Ramos (cell line): Measurements from ENCODE around the gene FBXO42.
"Not testable (repeated sequence)": the region's sequence is repeated elsewhere in the genome, so short reads cannot be mapped to it uniquely, and the experiment has no call there.

Experiments used
- in situ Hi-C: fragments of 300-500 bp; cut with MboI; formaldehyde crosslinking; loops from one replicate; pipeline ENCODE4 v1.14.3; 2022; ENCODE audit warnings: low sequenced_read_pairs; ENCODE audit not compliant: unreplicated experiment

FBXO42 gene

DNA sequence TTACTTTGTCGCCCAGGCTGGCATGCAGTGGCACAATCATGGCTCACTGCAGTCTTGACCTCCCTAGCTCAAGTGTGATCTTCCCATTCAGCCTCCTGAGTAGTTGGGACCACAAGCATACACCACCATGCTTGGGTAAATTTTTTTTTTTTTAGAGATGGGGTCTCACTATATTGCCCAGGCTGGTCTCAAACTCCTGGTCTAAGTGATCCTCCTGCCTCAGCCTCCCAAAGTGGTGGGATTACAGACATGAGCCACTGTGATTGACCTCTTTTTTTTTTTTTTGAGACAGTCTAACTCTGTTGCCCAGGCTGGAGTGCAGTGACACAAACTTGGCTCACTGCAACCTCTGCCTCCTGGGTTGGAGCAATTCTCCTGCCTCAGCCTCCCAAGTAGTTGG, 106.0 kb downstream of the FBXO42 start:
- in situ Hi-C loops: not testable (repeated sequence)

DNA sequence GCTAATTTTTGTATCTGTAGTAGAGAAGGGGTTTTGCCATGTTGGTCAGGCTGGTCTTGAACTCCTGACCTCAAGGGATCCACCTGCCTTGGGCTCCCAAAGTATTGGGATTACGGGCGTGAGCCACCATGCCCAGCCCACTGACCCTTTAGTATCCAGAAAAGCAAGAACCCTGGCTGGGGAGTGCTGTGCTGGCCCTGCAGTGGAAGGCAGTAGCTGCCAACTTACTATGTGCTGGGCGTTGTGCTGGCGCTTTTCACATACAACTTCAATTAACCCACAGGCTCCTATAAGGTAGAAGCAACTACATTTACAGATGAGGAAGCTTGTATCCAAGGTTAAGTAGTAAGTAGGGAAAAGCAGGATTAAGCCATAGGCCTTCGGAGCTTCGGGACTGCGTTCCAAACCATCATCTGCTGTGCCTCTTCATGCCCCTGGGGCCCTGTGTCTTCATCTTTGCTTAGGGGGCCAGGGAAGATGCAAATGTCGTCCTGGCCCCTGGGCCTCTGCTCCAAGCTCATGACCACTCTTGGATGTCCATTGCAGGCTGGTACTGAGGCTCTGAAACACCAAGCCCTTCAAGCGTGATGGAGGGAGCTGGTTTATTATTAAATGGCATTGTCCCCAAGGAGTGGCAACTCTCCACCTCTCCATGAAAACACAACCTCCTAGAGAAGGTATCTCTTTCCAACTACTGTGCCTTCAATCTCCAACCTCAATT, 106.6 kb downstream of the FBXO42 start:
- in situ Hi-C loops: no loop called here

GRCh38 chr1:16244650-16245285, 107.5 kb downstream of the FBXO42 start:
- in situ Hi-C loops: no loop called here

DNA sequence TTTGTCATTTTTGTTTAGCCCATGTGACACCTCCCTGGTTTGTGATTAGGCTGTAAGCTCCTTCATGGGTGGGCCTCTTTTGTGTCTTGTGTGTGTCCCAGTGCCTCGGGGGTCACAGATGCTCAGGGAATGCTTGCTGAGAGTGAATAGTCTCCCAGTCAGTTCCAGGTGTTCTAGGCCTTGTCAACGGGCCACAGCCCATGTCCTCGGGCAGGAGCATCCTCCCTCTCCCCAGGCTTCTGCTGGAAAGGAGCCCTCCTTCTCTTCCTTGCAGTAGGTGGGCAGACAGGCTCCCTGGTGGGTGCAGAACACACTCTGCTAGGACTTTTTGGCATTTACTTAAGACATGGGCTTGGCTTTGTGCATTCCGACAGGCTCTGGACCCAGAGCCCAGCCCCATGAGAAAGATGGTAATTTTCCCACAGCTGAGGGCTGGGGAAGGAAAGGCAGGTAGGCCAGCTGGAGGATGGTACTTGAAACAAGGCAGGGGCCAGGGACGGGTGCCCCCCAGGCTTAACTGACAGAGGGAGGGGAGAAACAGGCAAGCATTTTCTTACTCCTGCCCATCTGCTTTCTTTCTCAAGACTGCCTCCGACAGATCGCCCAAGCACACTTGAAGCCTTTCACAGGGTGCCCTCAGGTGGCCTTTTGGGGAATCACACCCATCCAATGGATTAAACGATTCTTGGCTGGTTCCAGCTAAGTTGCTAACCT, 108.2 kb downstream of the FBXO42 start:
- in situ Hi-C loops: no loop called here

GRCh38 chr1:16243215-16243610, 109.1 kb downstream of the FBXO42 start:
- in situ Hi-C loops: no loop called here

DNA sequence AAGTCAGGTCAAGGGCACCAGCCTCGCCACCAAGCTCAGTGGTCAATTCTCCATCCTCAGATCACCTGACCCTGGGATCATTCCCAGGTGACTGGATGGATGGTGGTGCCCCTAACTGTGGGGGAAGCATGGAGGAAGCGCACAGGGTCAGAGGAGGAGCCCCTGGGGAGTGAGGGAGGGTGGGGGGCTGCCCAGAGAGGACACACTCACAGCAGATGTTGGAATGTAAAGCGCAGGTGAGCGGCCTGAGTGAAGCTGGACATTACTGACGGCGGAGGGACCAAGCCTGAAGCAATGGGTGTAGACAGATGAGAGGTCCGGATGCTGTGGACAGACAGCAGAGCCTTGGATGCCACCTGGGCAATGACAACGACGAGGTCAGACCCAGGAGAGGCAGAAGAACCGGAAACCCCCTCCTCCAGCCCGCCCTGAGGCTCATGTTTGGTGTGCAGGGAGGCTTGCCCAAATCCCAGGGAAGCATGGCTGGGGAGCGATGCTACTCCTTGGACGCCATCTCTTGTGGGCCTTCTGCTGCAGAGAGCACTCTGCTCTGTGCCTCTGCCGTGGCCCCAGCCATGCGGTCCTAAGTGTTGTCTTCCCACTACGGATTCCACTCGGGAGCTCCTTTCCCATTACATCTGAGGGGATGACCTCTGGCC, 109.6 kb downstream of the FBXO42 start:
- in situ Hi-C loops: no loop called here

DNA sequence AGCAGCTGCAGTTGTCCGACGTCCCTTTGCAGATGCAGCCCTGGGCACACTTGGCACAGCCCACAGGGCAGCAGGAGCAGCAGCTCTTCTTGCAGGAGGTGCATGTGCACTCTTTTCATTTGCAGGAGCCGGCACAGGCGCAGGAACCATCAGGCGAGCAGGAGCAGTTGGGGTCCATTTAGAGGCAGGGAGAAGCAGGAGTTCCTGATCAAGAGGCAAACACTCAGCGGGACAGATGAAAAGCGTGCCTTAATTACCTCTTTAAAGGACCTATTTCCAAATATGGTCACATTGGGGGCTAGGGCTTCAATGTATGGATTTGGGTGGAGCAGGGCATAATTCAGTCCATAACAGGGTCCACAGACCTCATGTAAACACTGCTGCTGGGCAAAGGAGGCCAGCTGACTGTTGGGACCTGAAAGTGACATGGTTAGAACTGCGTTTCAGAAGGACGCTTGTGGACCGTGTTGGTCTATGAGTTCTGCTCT, 111.0 kb downstream of the FBXO42 start:
- in situ Hi-C loops: no loop called here

DNA sequence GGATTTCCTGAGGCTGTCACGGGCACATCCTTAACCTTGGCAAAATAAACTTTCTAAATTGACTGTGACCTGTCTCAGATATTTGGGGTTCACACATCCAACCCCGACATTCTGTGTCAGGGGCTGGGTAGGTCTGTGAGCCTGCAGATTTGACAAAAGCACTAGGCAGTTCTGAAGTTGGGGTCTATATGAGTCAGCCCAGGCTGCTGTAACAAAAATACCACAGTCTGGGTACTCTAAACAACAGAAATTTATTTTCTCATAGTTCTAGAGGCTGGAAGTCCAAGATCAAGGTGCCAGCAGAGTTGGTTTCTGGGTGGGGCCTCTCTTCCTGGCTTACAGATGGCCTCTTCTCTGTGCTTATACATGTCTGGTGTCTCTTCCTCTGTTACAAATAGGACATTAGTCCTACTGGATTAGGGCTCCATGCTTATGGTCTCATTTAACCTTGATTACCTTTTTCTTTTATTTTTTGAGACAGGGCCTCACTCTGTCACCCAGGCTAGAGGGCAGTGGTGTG, 112.2 kb downstream of the FBXO42 start:
- in situ Hi-C loops: no loop called here

- in situ Hi-C loops: no loop called here
Measured at GRCh38 chr1:16237343-16237830, 114.9 kb downstream of the FBXO42 start.

DNA sequence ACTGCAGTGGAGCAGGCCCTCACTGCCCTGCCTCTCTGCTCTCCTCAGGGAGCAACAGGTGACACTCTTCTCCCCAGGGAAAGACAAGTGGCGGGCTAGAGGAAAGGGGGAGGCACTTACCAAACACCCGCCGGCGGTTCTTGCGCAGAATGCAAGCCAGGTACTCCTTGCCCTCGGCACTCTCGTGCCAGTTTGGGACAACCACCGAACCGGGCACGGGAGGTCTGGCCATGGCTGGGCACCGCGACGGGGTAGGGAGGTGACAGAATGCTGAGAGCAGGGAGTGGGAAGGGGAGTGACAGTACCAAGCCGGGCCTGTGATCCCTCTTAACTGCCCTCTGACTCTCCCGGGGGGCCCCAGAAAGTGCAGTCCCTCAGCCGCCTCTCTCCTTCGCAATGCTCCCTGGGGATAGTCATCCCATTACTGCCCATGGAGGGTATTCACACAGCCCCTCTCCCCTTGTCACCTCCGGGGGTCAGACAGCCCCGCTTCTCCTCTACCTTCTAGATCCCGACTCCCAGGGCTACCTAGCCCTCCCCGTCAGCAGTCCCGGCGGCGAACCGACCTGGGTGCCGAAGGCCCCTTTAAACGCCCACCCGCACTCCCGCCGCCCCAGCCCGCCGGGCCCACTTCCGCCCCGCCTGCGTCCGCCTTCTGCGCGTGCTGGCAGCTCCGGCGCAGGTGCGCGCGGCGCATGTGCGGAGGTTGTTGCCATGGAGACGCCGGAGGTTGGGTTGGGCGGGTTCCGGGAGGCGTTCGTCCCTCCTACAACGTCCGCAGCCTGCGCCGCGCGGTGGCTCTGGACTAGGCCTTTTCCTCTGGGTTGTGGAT, 115.6 kb downstream of the FBXO42 start, which contains the start of gene CPLANE2:
TSS of gene CPLANE2 (minus strand) at position 673 of the 832 bp plus-strand sequence. CDS start at position 232, 441 bp downstream.
- in situ Hi-C loops: no loop called here

GRCh38 chr1:16235944-16236510, 116.3 kb downstream of the FBXO42 start:
- in situ Hi-C loops: no loop called here

DNA sequence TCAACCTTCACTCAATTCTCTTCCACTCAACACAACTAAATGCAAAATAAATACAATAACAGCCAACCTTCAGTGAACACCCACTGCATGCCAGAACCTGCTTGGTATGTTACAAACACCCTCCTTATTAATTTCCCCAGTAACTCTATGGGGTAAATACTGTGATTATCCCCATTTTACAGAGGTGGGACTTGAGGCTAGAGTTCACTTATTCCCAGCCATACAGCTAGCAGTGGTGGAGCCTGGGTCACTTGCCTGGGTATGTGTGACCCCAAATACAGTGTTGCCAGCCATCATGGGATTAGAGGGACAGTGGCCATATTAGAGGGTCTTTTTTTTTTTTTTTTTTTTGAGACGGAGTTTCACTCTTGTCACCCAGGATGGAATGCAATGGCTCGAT, 116.9 kb downstream of the FBXO42 start:
- in situ Hi-C loops: no loop called here

DNA sequence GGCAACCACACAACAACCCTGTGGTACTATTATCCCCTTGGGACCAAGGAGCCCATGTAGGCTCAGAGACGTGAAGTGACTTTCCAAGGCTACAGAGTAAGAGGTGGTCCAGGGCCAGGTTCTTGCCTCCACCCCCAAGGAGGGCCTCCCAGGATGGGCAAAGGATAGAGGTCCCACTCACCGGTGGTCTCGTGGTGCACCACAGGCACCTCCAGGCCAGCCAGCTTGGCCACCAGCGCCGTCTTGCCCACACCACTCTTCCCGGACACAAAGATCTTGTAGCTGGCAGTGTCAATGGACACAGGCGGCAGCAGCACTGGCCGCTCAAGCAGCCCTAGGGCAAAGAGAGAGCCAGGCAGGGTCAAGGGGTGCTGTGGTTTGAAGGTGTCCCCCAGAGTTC, 118.8 kb downstream of the FBXO42 start:
- in situ Hi-C loops: no loop called here

- in situ Hi-C loops: no loop called here
Measured at GRCh38 chr1:16232316-16232710, 120.0 kb downstream of the FBXO42 start.

DNA sequence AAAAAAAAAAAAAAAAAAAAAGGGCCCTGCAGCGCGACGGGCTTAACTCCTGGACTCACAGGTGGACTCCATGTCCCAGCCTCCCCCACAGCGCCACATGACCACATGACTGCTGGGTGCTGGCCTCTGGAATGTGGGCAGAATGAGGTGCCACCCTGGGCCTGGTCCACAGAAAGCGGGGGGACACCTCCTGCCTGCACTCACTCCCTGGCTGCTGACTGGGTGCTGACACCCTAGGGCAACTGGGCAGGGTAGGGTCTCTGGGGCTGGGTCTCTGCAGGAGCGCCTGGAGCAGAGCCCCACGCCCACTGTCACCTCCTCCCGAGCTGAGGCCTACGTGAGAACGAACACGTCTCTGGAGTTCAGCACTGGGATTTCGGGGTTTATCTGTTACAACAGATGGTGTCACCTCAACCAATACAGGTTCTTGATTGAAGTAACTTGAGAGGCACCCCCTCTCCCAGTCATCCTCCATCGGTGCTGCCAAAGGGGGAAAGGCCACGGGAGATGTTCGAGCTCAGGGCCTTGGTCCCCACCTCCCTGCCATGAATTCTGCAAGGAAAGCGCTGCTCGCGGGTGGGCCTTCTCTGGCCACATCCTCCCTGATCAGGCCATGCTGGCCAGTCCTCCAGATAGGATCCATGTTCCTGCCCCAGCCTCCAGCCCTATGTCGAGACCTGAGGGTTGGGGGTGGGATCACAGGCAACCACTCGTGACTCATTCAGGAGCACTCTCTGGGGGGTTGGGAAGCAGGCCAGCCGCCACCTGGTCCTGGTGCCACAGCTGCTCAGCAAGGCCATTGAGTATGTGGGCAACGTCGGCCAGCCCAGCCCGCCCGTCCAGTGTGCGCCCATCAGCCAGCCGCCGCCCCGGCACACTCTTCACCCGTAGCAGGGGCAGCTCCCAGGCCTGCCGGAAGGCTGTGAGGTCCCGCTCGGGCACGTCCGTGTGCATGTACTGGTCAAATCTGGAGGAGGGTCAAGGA, 120.7 kb downstream of the FBXO42 start:
- in situ Hi-C loops: no loop called here

DNA sequence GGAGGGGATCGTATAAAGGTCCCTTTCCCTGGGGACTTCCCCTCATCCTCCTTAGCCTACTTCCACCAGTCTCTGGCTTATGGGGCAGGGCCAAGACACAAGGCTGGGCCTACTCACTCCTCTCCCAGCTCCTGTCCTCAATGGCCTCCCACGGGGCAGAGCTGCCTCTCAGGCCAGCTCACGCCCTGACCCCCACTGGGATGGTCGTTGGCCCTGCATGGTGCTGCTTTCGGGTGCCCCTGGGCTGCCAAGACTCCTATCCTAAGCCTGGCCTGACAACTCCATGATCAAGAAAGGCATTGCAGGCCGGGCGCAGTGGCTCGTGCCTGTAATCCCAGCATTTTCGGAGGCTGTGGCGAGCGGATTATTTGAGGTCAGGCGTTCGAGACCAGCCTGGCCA, 121.5 kb downstream of the FBXO42 start:
- in situ Hi-C loops: no loop called here

DNA sequence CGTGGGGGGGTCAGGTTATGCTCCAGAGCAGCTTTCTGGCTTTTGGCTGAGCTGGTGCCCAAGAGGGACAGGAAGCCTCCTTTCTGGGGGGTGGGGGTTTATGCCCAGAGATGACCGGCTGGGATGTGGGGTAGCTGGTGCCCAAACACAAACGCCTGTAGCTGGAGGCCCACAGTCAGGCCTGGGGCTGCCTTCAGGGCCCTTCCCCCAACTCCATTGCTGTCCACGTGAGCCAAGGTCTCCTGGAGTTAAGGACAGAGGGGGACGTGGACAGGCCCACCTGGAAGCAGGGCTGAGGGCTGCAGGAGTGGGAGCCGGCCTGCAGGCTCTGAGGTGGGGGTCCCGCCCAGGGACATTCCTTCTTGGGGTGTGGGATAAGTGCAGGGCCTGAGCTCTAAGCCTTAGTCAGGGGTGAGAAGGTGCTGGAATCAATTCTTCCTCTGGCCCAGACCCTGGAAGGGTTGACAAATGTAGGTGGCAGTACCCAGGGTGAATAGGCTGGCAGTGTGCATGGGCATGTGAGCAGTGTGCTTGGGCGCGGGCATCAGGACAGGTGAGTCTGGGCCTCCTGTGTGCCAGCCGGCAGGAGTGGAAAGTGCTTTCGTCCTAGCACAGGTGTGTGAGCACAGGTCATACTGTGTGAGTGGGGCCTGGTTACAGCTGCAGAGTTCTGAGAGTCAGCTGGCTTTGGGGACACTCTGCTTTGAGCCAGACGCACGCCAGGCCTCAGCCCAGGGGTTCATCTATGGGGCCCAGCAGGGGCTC, 122.1 kb downstream of the FBXO42 start:
- in situ Hi-C loops: no loop called here
